GM19193 (cell line): ENCODE measurements around the gene STK32B.

ENCODE experiments used
- POLR2A ChIP-seq: IDR thresholded peaks from 4 replicates; pipeline ENCODE4 v1.6.1; 2011; ENCODE audit not compliant: insufficient read depth, insufficient read length; ENCODE audit errors: extremely low read depth

Gene STK32B

DNA sequence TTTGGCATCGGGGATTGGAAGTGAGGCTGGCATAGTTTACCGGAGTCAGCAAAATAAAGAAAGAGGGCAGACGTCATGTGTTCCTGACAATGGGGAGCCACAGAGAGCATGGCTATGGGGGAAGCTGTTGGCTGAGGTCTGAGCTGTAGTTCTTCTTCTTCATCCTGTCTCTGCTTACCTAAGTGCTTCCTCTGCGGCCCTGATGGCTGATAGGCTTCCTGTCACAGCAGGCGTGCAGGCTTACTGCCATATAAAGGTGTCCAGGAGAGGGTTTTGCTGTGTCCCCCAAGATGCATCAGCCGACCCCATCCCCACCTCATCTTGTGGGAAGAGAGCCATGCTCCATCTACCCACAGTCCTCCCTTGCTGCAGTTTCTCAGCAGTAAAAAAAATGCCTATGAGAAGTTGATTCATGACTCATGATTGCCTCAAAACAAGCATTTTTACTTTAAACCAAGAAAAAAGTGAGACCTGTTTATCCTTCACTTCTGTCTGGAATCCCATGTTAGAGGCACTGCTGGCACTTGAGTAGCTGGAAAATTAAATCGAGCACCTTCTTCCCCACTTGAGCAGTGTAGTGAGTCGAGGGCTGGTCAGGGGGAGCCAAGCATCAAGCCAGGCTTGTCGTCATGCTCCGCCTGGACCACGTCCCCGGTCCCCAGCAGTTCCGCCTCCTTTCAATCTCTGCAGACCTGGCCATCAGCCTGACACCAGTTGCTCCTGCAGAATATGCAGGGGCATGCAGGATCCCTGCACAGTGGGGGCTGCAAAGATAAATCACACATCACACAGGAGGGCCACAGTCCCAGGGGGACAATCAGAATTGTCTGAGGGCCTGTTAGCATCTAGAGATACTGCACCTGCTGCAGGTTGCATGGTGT is 419.3 kb downstream of the STK32B start:
- no peak for TF ChIP-seq POLR2A

DNA sequence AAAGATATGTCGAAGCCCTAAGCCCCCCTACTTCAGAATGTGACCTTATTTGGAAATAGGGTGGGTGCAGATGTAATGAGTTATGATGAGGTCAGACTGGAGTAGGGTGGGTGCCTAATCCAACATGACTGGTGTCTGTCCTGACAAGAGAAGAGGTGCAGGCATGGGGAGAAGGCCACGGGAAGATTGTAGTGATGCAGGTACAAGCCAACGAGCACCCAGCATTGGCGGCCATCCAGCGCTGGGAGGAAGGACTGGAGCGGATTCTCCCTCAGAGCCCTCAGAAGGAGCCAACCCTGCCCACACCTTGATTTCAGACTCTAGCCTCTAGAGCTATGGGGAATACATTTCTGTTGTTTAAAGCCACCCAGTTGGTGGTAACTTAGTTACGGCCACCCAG is 419.9 kb downstream of the STK32B start:
- no peak for TF ChIP-seq POLR2A

DNA sequence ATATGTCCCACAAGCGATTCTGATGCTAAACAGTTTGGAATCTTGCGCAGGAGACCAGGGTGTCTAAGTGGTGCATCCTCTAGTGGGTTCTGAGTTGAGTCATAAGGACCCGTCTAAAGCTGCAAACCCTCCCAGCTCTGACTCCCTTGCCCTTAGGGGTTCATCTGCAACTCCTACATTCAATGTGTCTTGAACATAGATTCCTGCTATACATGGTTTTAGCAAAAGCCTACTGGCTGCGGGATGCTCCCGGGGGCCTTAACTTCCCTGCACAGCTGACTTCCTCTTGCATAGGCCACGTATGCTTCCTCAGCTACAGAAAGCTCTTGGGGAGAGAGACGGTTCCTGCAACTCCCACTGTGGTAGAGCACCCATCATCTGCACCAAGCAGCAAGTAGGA is 420.4 kb downstream of the STK32B start:
- TF ChIP-seq POLR2A: no peak

DNA sequence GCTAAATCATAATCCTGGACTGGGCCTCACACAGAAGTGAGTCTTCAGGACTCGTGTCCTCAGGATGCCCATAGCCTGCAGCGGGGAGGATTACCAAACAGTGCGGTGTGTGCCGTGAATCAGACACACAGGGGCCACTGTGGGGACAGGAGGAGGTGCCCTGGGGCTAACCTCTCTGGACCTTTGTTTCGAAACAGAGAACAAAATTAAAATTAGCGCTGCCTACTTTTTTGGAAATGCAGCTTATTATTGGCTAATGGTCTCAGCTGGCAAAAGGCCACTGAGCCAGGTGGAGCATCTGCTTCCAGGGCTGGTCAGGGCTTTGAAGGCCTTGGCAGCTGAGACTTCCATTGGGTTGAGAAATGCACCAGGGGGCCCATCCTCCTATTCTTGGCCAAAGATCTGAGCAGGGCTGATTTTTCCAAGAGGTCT is 420.9 kb downstream of the STK32B start:
- TF ChIP-seq POLR2A: no peak

DNA sequence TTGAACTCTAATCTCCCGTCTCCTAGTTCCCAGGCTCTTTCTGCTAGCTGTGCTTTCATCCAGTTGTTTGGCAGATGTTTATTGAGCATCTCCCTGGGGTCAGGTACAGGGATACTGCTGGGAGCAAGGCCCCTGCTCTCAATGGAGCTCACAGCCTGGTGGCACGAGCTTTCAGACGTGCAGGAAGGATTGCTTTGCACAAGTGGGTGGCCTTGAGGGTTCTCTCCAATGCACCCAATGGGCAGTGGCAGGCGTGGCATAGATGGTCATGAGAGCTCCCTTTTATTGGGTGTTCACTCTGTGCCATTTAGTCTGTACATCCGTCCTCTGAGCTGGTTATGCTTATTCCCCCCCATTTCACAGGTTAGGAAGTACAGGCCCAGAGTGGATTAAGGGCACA is 421.8 kb downstream of the STK32B start:
- no peak for TF ChIP-seq POLR2A

DNA sequence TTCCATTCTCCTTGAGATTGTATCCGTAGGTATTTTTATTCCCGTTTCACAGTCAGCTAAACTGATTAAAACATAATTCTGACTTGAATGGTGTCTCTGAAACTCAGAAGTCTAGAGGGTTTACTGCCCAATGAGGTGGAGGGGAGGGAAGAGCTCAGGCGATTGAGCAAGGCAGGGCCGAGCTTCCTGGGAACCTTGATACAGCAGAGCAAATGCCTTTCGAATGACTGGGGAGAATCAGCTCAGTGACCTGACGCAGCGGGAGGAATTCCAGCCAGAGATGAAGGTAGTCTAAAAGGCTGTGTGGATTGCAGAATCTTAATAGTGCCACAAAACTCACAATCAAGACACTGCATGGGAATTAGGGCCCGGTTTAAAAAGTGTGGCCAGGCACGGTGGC is 423.5 kb downstream of the STK32B start:
- no peak for TF ChIP-seq POLR2A

DNA sequence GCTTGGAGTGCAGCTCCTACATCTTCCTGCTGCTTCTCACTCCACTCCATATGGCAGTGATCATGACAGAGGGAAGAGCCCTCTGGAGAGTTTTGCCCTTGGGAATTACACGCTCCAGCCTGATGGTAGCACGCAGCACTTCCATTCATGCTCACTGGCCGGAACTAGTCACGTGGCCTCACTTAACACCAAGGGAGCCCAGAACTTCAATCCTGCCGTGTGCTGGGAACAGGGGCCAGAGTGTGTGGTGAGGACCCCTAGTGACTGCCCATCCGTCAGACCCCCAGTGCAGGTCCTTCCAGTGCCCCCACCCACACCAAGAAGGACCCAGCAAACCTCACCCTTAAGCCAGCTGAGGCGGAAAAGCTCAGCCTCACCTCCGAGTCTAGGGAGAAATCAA is 426.3 kb downstream of the STK32B start:
- no peak for TF ChIP-seq POLR2A

DNA sequence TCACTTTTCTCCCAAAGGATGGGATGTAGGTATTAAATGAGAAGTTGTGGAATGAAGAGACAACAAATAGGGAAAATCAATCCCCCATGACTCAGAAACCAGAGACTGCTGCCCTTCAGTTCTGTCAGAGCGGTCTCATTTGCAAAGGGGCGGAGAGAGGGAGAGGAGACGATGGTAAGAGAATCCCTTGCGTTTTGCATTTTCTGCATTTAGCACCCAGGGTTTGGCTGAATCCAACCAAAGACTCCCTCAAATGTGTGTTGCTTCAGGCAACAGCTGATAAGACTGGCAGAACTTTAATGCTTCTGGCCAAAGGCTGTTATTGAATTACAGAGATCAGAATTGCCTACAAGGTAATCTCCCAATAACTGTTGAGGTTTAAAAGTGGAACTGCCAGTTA is 426.9 kb downstream of the STK32B start:
- TF ChIP-seq POLR2A: no peak

DNA sequence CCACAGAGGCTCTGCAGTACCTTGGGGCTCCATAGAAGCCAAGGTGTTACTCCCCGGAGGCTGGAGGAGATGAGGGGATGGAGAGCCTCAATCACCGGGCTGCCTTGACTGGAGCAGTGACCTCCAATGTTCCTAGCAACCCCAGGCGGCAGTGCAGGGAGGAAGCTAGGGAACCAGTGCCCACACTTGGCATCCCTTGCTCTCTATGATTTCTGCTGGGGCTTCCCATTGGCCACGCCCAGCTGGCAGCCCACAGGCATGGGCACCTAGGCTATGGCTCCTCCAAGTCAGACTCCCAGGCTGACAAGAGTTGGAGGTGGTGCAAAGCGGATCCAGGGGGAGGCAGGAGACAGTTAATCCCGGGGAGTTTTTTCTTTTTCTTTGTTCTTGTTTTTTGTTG is 427.4 kb downstream of the STK32B start:
- TF ChIP-seq POLR2A: no peak

DNA sequence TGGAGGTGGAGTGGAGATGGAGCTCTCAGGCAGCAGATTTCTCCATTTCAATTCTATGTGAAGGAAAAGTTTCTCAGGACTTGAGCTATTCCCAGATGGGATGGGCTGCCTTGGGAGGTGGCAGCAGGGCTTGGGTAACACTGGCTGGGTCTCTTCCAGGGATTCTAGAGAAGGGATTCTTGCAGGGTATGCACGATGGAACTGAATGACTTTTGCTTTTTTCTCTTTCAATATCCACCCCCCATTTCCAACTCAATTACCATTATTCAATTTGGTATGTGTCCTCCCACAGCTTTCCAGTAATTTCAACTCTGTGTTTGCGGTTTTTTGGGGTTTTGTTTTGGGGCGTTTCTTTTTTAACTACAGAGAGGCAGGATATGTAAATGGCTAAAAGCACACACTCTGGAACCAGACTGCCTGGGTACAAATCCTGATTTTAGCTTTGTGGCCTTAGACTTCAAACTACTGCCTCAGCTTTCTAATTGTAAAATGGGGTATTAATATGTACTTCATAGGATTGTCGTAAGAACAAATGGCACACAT is 428.3 kb downstream of the STK32B start:
- no peak for TF ChIP-seq POLR2A

DNA sequence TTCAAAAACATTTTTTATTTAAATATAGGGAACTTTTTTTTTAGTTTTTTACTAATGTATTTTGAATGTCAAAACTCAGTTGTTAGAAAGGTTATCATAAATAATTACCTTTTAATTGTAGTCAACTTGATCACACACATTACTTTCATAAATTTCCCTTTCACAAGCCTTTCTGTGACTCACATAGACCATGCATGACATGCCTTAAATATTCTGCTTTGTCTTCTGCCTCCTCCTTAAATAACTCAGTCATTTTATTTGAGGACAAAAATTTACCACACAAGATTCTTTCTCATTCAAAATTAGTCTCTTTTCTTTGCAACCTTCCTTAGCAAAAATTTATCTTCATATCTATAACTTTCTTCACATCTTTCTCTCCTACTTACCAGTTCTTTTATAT is 437.1 kb downstream of the STK32B start:
- TF ChIP-seq POLR2A: no peak

DNA sequence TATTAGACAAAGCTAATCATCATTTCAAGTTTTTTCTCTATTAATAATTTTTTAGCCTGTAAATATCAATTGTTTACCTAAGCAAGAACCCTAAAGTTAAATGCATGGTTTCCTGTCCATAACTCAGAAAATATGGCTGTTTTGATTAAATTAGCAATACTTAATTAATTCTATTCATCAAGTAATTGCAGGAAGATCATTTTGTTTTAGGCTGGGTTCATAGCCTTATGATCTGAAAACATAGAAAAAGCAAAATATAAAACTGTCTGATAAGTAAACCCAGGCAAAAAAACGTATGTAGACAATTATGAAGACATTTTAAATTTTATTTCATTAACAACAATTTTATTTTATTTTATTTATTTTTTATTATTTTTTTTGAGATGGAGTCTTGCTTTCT is 438.0 kb downstream of the STK32B start:
- no peak for TF ChIP-seq POLR2A

DNA sequence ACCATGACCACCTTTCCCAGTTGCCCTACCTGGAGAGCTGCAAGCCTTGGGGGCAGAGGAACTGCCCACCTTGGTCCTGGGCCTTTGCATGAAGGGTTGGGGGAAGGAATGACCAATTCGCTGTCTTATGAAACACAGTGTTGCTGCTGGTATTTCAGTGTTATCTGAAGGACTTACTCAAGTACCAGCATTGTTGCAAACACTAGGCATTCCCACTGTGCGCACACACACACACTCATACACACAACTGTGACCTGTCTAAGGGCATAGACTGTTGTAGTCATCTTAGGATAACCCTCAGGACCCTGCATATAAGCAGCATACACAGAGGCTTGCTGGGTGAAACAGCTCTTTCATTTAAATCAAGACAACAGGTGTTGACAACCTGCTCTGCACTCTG is 446.2 kb downstream of the STK32B start:
- TF ChIP-seq POLR2A: no peak

DNA sequence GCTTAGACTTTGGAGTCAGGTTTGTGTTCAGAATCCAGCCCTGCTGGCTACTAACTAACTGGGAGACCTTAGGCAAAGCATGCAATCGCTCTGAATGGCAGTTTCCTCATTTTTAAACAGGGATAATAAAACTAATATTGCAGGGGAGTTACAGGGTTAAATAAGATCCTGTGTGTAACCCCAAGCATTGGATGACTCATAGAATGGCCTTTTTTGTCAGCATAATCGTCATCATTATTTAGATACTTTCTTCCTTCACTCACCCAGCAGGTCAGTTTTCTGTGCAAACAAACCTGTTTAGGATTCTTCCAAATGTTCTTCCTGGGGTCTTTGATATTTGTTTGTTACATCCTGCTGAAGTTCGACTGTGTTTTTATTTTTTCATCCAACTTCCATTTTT is 448.9 kb downstream of the STK32B start:
- no peak for TF ChIP-seq POLR2A

DNA sequence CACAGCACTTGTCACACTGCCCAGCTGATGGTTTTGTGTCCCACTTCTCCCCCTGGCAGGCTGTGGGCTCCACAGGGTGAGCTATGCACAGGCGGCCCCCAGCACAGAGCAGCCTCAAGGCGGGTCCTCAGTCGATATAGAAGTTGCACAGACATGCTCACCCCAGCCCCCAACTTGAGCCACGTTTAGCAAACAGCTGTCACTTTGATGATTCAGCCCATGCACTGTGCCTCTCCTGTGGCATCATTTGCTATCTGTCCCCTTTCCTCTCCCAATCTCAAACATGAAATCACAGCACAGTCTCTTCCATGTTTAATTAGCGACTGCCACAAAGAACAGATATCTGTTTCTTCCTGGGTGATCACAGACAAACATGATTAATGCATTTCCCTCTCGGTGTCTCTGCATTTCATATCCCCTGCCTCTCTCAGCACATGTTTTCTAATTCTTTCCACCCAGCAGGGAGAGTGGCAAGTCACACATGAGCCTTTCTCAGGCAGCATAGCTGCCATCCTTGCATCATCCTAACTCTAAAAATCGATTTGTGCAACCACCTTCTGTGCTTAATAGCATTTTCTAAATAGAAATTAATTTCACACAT is 452.2 kb downstream of the STK32B start:
- TF ChIP-seq POLR2A: no peak

DNA sequence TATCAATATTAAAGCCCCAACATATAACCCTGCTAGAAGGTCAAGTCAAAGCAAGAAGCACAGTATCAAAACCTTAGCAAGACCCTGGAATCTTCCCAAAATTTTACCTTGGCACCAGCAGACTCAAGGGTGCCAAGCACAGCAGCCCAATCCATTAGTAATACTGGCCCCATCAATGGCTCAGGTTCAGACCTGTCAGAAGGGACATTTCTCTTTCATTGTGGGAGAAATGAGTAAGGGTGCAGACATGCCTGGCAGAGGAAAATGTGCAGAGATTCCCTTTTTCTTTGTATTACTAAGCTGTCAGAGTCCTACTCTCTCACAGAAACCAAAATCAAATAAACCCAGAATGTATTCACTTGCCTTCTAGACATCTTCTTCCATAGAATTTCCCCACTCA is 453.2 kb downstream of the STK32B start:
- no peak for TF ChIP-seq POLR2A
